CD4-positive, alpha-beta T cell treated with Interleukin-6 at 100 ng/mL for 8 hours (primary cell): ENCODE results near the gene DROSHA.

Experiments
- DNase-seq: peaks from one replicate; pipeline ENCODE4 v3.0.0-alpha.2; 2020; ENCODE audit warnings: mixed read lengths, low spot score

The DROSHA gene

DNA sequence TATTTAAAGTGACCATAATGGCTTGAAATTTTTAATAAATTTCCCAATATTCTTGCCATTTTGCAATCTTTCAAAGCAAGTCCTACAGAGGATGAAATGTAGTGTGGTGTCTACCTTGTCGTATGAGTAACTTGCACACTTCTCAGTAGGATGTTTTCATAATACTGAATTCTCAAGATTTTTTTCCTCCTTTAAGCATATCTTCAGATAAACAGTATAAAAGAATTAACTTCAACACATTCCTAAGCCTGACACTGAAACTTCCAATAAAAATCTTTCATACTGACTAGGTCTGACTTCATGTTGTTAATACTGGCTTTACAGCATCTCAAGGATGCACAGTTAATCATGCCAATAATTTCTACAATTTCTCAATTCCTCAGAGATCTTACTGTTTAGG lies 62.0 kb downstream of the DROSHA start:
- DNase-seq = no peak

DNA sequence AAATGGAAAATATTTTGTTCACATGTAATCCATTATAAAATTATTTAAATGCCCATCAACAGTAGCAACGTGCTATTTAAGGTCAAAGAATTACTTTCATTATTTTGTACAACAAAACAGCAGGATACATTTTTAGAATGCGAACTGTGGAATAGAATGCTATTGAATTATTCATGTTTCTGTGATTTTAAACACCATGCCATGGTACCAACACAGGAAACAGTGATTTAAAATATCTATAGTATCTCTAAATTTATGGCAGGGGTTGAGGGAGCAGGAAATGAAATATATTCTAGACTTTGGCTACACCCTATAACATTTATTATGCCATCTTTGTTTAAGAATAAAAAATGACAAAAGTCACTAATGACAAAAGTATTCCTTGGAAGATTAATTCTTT lies 62.4 kb downstream of the DROSHA start:
- no peak for DNase-seq

DNA sequence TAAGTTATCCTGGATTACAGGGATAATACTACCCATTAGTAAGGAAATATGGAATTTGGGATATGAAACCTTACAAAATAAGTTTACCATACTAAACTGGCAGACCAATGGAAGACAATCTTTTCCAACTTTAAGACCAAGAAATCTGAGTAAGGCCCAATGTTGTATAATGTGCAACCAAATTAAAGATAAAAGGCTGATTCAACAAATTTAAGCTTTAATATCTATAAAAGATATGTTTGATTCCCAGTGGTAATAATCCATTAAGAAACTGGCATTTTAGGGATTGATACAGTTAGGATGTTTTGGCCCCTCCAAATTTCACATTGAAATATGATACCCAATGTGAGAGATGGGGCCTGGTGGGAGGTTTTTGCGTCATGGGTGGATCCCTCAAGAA lies 66.6 kb downstream of the DROSHA start:
- no peak for DNase-seq

DNA sequence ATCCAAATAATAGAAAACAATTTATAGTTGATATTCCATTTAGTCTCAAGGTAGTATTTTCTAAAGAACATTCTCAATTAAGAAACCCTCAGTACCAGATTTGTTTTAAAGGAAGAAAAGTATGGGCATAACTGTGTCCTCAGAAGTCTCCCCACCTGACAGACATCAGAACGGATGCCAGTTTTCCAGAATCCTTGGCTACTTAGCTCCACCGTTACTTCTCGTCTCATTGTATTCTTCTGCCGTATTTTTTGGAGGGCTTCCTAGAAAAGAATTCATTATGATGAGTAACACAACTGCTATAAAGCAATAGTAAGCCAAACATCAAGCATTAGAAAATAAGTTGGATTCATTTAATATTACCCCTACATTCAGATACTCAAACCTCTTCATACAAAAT lies 67.8 kb downstream of the DROSHA start:
- DNase-seq = no peak

DNA sequence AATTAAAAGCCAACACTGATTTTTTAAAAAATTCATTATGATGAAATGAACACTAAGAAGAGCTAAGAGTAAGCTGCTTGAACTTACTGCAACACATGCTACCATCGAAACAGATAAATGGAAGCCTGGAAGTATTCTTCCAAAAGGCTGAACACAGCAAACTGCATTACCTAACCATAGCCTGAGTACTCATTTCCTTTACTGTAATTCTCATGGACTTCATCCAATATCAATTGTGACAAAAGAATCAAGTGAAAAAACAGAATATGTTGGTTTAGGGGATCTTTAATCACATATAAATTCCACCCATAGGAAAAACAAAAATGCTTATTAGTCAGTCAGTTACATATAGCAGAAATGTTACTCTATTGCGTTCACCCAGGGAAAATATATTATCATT lies 68.5 kb downstream of the DROSHA start:
- no peak for DNase-seq

DNA sequence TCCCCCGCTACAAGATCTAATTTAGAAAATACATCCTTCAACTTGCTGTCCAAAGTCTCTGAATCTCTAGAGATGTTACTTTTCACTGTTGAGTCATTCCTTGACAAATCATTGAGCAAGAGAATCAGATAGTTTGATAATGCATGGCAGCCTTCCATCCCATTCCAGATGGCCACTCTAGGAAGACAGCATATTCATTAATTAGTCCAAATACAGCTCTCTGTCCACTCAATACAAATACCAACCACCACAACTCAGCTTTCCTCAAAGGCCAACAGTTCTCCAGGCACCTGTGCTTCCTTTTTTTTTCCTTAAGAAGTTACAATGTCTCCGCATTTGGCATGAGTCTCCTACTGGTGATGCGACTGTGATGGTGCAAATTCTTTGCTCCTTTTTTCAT lies 72.3 kb downstream of the DROSHA start:
- DNase-seq = no peak

DNA sequence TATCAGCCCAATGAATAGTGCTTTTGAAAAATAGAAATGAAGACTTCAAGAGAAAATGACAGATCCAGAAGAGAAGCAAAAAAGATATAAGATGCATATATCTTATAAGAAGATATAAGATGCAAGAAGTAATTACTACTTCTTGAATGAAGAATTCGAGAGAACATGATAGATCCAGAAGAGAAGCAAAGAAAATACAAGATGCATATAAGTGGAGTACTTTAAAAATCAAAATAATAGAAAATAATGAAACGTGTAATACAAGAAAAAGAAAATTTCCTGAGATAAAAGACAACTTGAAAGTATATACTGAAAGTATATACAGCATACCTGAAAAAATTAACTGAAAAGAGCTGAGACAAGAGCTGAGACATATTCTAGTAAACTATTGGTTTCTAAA lies 76.7 kb downstream of the DROSHA start:
- no peak for DNase-seq

DNA sequence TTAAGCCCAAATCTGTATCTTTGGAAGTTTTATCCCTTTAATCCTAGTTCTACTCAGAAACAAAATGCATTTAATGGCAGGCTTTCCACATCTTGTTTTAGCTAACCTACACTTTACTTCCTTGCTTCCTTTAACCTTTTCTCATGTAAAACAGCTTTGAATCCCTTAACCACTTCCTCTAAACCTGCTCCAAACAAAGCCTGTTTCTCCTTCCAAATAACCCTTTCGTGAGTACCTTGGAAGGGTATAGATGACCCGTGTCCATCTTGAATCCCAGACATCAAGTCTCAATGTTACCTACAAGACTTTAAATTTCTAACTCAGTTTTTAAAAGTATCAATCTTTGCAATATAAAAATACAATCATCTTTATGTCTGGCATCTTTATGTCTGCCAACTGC lies 78.4 kb downstream of the DROSHA start:
- no peak for DNase-seq

DNA sequence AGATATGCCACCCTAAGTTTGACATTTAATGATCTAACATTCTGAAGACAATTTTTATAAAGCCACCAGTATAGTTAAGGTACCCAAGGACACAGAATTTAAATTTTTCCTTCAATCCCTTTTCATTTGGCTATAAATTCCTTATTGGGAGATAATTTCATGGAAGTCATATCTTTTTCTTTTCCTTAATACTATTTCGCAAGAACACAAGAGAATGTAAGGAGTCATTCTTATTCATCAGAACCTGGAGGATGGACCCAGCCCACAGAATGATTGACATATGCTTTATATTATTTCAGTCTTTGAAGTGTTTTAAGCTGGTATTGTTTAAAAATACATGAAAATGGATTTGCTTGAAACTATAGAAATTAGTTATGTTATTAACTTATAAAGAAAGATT lies 79.6 kb downstream of the DROSHA start:
- DNase-seq = no peak

DNA sequence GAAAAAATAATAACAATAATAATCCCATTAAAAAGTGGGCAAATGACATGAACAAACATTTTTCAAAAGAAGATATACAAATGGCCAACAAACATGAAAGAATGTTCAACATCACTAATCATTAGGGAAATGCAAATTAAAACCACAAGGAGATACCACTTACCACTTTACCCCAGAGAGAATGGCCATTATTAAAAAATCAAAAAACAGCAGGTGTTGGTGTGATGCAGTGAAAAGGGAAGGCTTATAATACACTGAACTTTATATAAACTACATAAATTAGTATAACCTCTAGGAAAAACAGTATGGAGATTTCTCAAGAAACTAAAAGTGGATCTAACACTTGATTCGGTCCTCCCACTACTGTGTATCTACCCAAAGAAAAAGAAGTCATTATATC lies 81.9 kb downstream of the DROSHA start:
- no peak for DNase-seq

DNA sequence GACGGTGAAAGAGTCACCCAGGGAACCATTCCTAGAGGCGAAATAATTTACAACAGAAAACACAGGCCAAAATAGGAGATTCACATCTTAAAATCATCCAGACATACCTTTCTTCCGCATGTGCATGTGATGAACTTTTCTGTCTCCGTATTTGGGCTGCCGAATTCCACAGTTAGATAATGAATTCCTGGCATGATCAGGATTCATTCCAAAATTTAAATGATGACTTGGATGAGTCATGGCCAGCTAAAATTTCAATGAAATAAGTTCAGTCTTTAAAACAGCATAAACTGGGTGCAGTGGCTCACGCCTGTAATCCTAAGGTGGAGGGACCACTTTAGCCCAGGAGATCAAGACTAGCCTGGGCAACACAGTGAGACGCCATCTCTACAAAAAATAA lies 82.7 kb downstream of the DROSHA start:
- DNase-seq = no peak

DNA sequence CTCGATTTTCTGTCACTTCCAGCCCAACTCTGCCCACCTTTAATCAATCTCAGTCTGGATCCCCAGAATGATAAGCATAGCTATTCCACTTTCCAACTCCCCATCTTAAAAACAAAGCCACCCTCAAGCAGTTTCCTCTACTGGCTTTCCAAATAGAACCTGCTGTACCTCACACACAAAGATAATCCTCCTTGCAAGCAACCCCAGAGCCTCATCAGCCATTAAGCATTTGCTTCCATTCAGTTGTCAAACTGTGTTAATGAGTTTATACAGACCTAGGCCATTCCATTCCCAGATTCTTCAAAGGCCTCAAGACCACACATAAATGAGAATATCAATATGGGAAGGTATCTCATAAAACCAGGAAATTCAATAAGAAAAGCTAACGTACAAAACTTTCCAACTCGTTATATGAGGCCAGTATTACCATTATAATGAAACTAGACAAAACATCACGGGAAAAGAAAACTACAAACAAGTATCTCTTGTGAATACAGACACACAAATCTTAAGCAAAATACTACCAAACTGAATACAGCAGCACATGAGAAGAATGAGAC lies 86.8 kb downstream of the DROSHA start:
- no peak for DNase-seq

DNA sequence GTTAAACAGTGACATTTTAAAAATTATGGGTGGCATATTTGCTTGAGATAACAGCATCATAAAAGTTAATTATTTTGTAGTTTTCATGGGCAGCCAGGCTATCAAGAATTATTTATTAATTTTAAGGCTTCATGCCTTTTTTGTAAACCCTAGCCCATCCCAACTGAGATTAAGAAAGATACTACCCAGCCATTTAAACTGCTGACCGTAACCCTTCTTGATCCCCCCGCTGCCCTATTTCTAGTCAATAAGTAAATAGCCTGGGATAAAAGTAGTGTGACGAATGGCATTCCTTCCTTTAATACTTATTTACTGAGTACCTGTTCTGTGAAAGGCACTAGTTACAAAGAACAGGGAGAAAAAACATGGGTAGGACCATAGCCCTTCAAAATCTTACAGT lies 88.3 kb downstream of the DROSHA start:
- no peak for DNase-seq

DNA sequence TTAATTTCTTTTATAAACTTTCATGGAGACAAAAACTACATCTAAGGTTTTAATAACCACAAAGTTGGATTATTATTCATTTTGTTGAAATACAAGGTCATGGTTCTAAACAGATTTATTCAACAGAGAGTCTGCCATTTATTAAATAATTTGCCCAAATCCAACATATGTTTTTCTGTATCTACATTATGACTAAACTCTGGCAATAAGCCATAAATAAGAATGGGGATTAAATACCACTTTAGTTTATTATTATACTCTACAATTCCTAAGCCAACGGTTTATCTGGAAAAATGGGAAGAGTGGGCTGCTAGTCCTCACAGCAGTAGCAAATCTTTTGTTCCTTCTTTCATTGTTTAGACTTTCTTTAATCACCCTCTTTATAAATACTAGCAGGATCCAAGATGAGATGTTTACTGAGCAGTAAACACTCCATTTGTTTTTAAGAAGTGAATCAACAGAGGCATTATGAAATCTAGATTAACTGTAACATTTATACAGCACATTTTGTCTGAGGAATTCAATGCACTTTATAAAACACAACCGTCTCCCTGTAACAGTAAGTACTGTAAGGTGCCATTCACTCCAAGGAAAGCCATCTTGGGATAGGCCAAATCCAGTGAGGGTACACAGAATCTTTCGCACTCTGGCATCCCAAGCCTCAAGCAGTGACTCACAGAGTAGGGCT lies 89.7 kb downstream of the DROSHA start:
- no peak for DNase-seq

DNA sequence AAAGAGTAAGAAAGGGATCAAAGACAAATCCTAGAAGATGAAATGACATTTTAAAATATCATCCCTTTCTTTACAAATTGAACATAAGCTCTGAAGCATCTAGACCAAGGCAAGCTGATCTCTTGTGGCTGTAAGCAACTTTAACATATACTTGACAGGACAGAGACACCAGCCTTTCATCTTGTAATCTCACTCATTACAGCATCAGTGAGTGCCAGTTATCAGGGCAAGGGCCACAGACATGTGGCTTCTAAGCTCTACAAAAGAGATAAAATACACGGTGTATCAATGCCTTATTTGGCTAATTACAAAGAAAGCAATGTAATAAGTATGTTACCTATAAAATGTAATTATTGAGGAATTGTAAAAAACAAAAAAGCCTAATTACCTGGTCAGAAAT lies 95.0 kb downstream of the DROSHA start:
- no peak for DNase-seq

DNA sequence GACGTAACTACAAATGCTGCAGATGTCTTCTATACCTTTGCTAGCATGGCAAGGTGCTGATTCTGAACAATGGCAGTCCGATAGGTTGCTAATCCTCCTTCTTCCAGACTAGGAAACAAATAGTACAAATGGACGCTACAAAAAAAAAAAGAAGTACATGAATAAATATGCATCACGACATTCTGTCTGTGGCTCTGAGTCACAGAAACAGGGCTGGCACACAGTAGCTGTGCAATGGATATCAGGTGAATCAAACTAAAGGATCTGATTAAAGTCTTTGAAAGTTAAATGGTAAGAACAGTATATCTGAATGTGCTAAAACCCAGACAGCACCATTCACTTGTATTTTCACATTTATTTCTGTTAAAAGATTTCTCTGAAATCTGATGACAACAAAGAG lies 96.2 kb downstream of the DROSHA start:
- no peak for DNase-seq

DNA sequence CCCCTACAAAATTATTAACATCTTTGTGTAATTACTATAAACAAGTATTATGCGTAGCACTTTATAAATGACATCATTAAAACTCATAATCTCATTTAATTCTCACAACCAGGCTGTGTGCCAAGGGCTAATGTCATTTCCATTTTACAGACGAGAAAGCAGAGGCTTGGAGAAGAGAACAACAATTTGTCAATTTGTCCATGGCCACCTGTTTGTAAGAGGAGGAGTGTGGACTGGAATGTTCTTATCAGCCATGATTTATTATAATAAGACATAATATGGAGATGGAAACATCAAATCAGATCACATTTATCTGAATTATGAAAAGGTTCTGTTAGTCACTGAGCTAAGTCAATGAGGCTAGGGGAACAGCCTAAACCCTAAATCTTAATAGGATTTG lies 97.0 kb downstream of the DROSHA start:
- no peak for DNase-seq

DNA sequence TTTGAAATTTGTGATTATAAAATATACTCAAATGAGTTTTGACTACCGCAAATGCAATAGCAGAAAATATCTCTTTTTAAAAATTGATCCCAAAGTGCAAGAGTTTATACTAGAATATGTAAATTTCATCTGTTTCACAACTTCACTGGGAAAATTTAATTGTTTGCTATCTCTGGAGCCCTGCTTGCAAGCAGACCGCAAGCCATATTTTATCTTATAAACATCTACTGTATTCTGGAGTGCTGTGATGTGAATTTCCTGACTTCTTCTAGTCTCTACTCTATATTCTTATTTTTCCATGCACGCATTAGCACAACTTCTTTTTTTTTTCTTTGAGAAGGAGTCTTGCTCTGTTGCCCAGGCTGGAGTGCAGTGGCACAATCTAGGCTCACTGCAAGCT lies 98.7 kb downstream of the DROSHA start:
- DNase-seq = no peak

DNA sequence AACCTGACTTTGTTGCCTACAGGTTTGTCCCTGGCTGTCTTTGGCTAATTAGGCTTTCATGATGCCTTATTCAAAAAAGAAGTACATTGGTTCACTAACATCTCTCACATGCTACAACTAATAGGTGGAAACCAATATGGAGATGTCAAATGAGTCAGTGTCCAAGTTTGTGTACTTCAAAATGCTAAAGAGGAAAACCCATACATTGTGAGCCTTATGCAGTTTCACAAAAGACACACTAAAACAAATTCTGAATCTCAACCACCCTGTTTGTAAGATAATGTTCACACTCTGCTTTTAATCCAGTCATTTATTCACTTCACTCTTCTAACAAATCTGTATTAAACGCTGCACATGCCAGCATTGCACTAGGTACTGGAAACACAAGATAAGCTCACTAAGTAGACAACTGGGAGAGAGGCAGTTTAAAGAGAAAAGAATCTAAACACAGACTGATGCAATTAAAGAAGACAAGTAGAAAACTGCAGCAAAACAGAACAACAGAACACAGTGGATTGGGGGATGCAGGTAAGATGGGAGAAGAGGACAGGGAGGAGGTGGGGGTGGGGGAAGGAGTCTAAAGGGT lies 104.1 kb downstream of the DROSHA start:
- DNase-seq = no peak

DNA sequence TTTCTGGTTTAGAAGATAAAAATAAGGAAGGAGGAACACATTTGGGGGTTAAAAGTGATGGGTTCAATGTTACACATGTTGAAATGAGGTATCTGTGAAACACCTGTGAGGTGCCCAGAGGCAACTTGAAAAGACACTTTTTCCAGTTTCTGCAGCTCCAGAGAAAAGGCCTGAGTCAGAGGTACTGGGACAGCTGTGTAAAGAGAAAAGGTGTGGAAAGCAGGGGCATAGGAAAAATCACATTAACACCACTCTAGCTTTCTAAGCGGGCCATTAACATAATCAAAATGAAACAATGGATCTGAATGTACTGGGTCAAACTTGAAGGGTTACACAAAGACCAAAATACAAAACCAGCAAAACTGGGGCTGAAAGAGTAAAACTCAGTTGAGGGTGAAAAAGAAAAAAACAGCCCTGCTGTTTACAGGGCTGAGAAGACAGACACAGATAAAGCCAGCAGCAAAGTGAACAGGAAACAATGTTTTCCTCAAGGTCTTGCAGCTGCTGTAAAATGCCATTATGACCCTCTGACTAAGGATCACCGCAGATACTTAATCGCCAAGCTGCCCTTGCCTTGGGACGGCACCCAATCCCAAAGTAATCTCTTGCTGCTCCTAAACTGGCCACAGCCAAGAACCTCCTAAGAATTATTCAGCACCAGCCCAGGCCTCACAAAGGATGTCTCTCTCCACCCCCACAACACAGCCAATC lies 104.7 kb downstream of the DROSHA start:
- no peak for DNase-seq

DNA sequence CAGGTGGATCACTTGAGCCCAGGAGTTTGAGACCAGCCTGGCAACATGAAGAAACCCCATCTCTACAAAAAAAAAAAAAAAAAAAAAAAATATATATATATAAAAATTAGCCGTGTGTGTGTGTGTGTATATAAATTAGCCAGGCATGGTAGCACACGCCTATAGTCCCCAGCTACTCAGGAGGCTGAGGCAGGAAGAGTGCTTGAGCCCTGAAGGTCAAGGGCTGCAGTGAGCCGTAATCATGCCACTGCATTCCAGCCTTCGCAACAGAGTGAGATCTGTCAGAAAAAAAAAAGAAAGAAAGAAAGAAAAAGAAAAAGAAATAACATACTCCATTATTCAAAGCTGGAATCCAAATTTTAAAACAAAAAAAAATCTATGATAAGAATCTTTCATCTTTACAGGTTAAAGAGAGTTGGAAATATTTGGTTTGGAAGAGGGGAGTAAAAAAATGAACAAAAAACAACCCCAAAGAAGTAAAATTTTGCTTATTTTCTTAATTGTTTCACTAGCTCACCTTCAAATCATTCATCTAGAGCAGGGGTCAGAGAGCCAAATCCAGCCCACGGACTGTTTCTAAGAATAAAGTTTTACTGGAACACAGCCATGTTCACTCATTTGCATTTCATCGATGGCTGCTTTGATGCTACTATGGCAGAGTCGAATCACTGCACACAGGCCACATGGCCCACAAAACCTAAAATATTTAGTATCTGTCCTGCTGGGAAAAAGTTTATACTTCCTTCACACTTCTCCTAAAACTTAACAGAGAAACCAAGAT lies 109.9 kb downstream of the DROSHA start:
- DNase-seq = no peak

DNA sequence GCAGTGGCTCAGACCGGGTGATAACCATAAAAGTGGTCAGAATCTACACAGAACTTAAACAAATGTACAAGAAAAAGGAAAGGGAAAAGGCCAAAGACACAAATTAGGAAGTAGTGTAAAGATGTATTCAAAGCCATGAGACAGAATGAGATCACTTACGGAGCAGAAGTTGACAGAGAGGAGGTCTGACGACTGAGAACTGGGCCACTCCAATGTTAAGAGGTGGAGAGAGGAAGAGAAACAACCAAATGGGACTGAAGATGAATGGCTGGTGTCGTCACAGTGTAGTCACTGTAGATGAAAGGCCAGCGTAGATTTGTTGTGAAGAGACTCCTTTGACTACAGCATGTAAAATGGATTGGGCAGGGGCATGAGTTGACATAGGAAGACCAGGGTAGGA lies 114.4 kb downstream of the DROSHA start:
- DNase-seq = no peak

DNA sequence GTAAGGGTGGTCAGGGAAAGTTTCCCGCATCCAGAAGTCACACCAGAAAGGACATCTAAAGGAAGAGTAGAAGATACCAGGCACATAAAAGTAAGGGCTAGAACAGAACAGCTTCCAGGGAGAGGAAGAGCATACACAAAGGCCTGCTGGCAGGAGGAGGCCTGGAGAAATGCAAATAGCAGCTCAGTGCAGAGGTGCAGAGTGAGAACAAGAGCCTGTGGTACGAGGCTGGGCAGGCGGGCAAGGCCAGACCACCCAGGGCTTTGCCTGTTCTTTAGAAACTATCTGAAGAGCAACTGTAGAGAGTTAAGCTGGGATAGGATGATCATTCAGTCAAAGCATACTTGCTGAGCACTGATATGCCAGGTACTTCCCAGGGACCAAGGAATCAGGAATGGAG lies 115.3 kb downstream of the DROSHA start:
- no peak for DNase-seq
